Esophagus squamous epithelium (tissue), 4 donors: ENCODE measurements around the gene RHOV.

ENCODE experiments used
- POLR2A ChIP-seq, 4 donors: fragments of 450-650 bp; IDR thresholded peaks; one replicate each; pipeline ENCODE4 v1.6.1; 2017; ENCODE audit warnings: antibody characterized with exemption in 4 of 4, mild to moderate bottlenecking in 4 of 4, moderate library complexity in 3 of 4
- TF ChIP-seq, protein P1 (sequence below), 6 experiments: fragments of 450-650 bp in 4 of 6; fragments of 200-600 bp in 2 of 6; sonication (generic) in 2 of 6; IDR thresholded peaks; one replicate each; pipeline ENCODE4 v1.5.1; 2016 to 2019; ENCODE audit warnings: antibody characterized with exemption in 6 of 6, mild to moderate bottlenecking in 4 of 6, moderate library complexity in 4 of 6

DNA sequence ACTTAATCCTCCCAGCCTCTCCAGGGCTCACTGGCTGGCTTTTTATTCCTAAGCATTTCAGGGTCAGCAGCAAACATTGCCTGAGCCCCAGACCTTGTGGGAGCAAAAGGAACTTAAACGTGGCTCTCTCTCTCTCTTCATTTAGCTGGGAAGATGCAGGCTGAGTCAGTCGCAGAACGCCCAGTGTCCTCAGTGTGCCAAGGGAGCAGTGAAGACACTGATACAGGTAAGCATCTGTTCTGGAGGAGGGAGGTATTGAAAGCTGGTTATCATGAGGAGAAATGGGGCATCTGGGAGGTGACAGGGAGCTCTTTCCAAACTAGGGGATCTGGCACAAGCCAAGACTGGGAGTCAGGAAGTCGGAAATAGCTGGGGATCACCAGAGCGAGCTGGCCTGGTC, 4.3 kb downstream of the RHOV start:
- TF ChIP-seq, protein P1, sequence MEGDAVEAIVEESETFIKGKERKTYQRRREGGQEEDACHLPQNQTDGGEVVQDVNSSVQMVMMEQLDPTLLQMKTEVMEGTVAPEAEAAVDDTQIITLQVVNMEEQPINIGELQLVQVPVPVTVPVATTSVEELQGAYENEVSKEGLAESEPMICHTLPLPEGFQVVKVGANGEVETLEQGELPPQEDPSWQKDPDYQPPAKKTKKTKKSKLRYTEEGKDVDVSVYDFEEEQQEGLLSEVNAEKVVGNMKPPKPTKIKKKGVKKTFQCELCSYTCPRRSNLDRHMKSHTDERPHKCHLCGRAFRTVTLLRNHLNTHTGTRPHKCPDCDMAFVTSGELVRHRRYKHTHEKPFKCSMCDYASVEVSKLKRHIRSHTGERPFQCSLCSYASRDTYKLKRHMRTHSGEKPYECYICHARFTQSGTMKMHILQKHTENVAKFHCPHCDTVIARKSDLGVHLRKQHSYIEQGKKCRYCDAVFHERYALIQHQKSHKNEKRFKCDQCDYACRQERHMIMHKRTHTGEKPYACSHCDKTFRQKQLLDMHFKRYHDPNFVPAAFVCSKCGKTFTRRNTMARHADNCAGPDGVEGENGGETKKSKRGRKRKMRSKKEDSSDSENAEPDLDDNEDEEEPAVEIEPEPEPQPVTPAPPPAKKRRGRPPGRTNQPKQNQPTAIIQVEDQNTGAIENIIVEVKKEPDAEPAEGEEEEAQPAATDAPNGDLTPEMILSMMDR (IDR thresholded peaks at IDR 0.05), result no peak
- TF ChIP-seq POLR2A (IDR thresholded peaks at IDR 0.05), result no peak
